GM21825 (cell line): ENCODE results near the gene POMP.
"Not testable (repeated sequence)": the region's sequence is repeated elsewhere in the genome, so short reads cannot be mapped to it uniquely, and the experiment has no call there.

Experiments used
- ATAC-seq: cut with Tn5 transposase; IDR thresholded peaks from one replicate; pipeline ENCODE4 v1.9.1; 2021; ENCODE audit warnings: mild to moderate bottlenecking, moderate library complexity; ENCODE audit not compliant: unreplicated experiment

POMP gene

GRCh38 chr13:28637714-28638355 is 21.1 kb upstream of the POMP start:
- ATAC-seq, result peak; percentile 38

- no peak for ATAC-seq
Measured at GRCh38 chr13:28638756-28639155, 20.2 kb upstream of the POMP start.

- ATAC-seq, result no peak
Measured at GRCh38 chr13:28640861-28641599, 17.9 kb upstream of the POMP start.

GRCh38 chr13:28641600-28641926 is 17.4 kb upstream of the POMP start:
- ATAC-seq, result peak; percentile 67

GRCh38 chr13:28650284-28650683 is 8.6 kb upstream of the POMP start:
- peak; percentile 60 for ATAC-seq

- ATAC-seq, result no peak
Measured at GRCh38 chr13:28651810-28652401, 7.0 kb upstream of the POMP start.

- no peak for ATAC-seq
Measured at GRCh38 chr13:28653111-28653510, 5.8 kb upstream of the POMP start.

GRCh38 chr13:28654276-28654675 is 4.7 kb upstream of the POMP start:
- no peak for ATAC-seq

- ATAC-seq, result no peak
Measured at GRCh38 chr13:28655561-28655960, 3.4 kb upstream of the POMP start.

GRCh38 chr13:28657784-28658538 is 969 bp upstream of the POMP start:
- ATAC-seq, result no peak

- peak; percentile 7 for ATAC-seq
Measured at GRCh38 chr13:28658539-28658795, 463 bp upstream of the POMP start.

GRCh38 chr13:28659621-28659970 is 666 bp downstream of the POMP start:
- ATAC-seq, result peak; percentile 25

GRCh38 chr13:28666897-28667488 is 8.1 kb downstream of the POMP start:
- no peak for ATAC-seq

- no peak for ATAC-seq
Measured at GRCh38 chr13:28671126-28671792, 12.3 kb downstream of the POMP start.

- no peak for ATAC-seq
Measured at GRCh38 chr13:28678809-28679208, 19.9 kb downstream of the POMP start.

- ATAC-seq, result no peak
Measured at GRCh38 chr13:28679628-28680027, 20.7 kb downstream of the POMP start.

- ATAC-seq, result no peak
Measured at GRCh38 chr13:28680541-28680940, 21.6 kb downstream of the POMP start.

- ATAC-seq, result not testable (repeated sequence)
Measured at GRCh38 chr13:28683169-28683568, 24.2 kb downstream of the POMP start.

GRCh38 chr13:28684257-28684656 is 25.3 kb downstream of the POMP start:
- ATAC-seq, result no peak

GRCh38 chr13:28685114-28685513 is 26.2 kb downstream of the POMP start:
- ATAC-seq, result no peak

- no peak for ATAC-seq
Measured at GRCh38 chr13:28685892-28686291, 27.0 kb downstream of the POMP start.
